ENCODE measurements around the gene BRD1. TPM values are rescaled to one million over a fixed set of nuclear protein-coding genes. Genes with fewer than 3 reads are reported as not detected.

The BRD1 gene
- total and polyA plus RNA-seq, 3 donors from 2014 or later: 113 to 122 (median 114) TPM

DNA sequence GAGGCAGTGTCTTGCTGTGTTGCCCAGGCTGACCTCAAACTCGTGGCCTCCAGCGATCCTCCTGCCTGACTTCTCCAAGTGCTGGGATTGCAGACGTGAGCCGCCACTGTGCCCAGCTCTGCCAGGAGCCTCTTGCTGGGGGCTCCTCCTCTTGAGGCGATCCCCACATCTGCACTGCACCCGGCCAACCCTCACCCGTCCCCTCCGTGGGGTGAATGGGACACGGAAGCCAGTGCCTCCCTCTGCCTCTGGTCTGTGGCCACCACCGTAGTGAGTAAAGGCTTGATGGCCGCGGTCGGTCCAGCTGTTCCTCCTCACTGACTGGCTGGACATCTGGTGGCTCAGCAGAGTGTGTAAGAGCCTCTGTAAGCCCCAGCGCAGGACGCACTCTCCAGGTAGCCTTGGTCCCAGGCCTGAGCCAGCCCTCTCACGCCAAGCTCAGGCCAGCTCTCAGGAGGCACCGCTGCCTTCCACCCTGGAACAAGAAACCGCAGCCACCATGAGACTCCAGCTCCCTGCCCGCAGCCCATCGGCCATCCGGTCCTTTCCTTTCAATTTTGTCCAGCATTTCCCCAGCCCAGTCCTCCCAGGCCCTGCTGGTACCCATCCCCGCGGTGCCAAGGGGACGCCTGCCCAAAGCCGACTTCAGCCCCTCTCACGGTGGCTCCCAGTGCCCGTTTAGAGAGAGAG, 100.3 kb downstream of the BRD1 start:
- H3K27me3 ChIP-seq: no peaks in the 10 kb centered on the region
- intact Hi-C loops (cut with DNase I; ENCODE audit: low total_unique reads): no loop called here
- no peak overlapping the region for H3K4me3 ChIP-seq
- H3K36me3 ChIP-seq (ENCODE audit: low read depth, missing control alignments): no peaks in the 10 kb centered on the region
- TF ChIP-seq POLR2A (IDR thresholded peaks at IDR 0.05): no peak
- TF ChIP-seq, protein P1, sequence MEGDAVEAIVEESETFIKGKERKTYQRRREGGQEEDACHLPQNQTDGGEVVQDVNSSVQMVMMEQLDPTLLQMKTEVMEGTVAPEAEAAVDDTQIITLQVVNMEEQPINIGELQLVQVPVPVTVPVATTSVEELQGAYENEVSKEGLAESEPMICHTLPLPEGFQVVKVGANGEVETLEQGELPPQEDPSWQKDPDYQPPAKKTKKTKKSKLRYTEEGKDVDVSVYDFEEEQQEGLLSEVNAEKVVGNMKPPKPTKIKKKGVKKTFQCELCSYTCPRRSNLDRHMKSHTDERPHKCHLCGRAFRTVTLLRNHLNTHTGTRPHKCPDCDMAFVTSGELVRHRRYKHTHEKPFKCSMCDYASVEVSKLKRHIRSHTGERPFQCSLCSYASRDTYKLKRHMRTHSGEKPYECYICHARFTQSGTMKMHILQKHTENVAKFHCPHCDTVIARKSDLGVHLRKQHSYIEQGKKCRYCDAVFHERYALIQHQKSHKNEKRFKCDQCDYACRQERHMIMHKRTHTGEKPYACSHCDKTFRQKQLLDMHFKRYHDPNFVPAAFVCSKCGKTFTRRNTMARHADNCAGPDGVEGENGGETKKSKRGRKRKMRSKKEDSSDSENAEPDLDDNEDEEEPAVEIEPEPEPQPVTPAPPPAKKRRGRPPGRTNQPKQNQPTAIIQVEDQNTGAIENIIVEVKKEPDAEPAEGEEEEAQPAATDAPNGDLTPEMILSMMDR (IDR thresholded peaks at IDR 0.05): no peak
- DNase-seq: no peak
- no peaks in the 10 kb centered on the region for H3K4me1 ChIP-seq
- H3K27ac ChIP-seq: no peak overlapping the region
- H3K9me3 ChIP-seq: no peaks in the 10 kb centered on the region
- 84 to 91% methylated on average over 21 to 27 of the region's 27 CpGs for WGBS, 2 donors

DNA sequence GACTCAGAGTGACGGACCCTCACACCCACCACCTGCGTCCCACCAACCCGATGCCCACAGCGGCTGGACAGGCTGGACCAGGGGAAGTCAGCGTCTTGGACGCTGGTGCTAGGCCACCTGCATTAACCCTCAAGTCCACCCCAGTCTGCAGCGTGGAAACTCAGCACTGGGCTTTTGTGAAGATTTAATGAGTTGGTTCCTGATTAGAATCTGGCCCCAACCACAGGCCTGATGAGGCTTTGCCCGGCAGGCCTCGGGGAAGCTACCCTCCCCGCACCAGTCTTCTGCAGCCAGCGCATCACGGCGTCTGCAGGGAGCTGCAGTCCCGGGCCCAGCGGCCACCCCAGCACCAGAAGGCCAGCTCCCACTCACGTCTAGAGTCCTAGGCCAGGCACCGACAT, 101.0 kb downstream of the BRD1 start:
- WGBS, 2 donors: 70 to 72% methylated on average over 11 to 17 of the region's 17 CpGs
- TF ChIP-seq, protein P1 (IDR thresholded peaks at IDR 0.05): no peak
- no peak for TF ChIP-seq POLR2A (IDR thresholded peaks at IDR 0.05)
- Histone ChIP-seq H3K4me1 (no peaks in the 10 kb centered on the region), H3K4me3 (no peak overlapping the region), H3K36me3 (ENCODE audit: low read depth, missing control alignments) (no peaks in the 10 kb centered on the region), H3K27ac (no peak overlapping the region), H3K9me3 (no peaks in the 10 kb centered on the region), H3K27me3 (no peaks in the 10 kb centered on the region)
- intact Hi-C loops (cut with DNase I; ENCODE audit: low total_unique reads): no loop called here
- DNase-seq: no peak

DNA sequence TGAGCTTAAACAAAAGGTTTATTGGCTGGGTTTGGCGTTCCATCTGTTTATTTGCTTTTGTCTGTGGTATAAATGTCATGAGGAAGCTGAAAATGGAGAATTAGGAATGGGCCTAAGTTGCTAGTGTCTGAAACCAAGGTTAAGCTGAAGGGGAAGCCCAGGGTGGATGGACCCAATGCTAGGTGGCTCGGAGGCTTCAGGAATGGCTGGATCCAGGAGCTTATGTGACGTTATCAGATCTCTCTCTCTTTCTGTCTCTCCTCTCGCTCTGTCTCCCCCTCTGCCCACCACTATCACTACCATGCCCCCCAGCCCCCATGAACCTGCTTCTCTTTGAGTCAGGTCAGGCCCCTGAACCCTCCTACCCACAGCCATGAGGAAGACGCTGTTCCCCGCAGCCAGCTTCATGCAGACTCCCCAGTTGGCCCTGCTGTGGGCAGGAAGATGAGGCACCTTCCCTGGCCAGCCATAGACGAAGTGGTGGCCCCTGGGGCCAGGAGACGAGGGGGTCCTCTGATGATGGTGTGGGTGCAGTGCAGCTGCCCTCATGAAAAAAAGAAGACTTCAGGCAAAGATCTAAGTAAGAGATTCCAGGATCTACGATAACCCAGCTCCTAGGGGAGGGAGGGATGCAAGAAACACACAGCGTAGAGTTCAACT, 101.5 kb downstream of the BRD1 start:
- H3K27me3 ChIP-seq: no peaks in the 10 kb centered on the region
- no peak overlapping the region for H3K4me3 ChIP-seq
- H3K27ac ChIP-seq: no peak overlapping the region
- H3K9me3 ChIP-seq: no peaks in the 10 kb centered on the region
- no peaks in the 10 kb centered on the region for H3K36me3 ChIP-seq (ENCODE audit: low read depth, missing control alignments)
- no peak for DNase-seq
- no peaks in the 10 kb centered on the region for H3K4me1 ChIP-seq
- 82 to 84% methylated on average over 10 of the region's 10 CpGs for WGBS, 2 donors
- intact Hi-C loops (cut with DNase I; ENCODE audit: low total_unique reads): no loop called here
- TF ChIP-seq POLR2A (IDR thresholded peaks at IDR 0.05): no peak
- TF ChIP-seq, protein P1 (IDR thresholded peaks at IDR 0.05): no peak

DNA sequence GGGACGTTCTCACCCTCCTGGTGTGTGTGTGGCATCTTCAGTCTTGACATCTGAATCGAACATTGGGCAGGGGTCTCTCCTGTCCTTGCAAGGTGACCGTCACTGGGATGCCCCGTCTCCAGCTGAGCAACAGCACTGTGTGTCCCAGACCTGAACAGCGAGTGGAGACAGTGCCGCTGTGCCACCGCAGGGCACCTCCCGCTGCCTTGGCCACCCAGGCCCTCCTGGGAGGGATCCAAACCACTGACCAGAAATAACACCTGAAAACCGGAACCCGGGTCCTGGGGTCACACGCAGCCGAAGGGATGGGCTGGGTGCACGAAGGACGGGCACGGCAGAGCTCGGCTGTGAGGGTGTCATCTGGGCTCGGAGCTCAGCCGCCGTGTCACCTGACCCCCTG, 102.2 kb downstream of the BRD1 start:
- Histone ChIP-seq H3K27me3 (no peaks in the 10 kb centered on the region), H3K9me3 (no peaks in the 10 kb centered on the region), H3K27ac (no peak overlapping the region), H3K4me1 (no peaks in the 10 kb centered on the region), H3K36me3 (ENCODE audit: low read depth, missing control alignments) (no peaks in the 10 kb centered on the region), H3K4me3 (no peak overlapping the region)
- WGBS, 2 donors: 40 to 83% methylated on average over 2 to 19 of the region's 19 CpGs
- intact Hi-C loops (cut with DNase I; ENCODE audit: low total_unique reads): no loop called here
- DNase-seq: no peak
- TF ChIP-seq POLR2A (IDR thresholded peaks at IDR 0.05): no peak
- TF ChIP-seq, protein P1 (IDR thresholded peaks at IDR 0.05): no peak
